Loucy (cell line): ENCODE data around the gene EP300.
A peak's percentile ranks its signal among the peaks of the same experiment; 100 is the strongest.

ENCODE experiments used
- H2AFZ ChIP-seq: fragments of 200-600 bp; sonication (generic); 2 replicates; pipeline ENCODE4 v1.6.0; 2016; ENCODE audit warnings: antibody characterized with exemption, mild to moderate bottlenecking, low read length, moderate library complexity
- H3F3A ChIP-seq: fragments of 200-600 bp; 2 replicates; pipeline ENCODE4 v1.6.0; 2016; ENCODE audit warnings: antibody characterized with exemption, low read depth, mild to moderate bottlenecking
- H3K27me3 ChIP-seq: fragments of 200-600 bp; sonication (generic); 2 replicates; pipeline ENCODE4 v1.6.1; 2014; ENCODE audit warnings: low read length, mild to moderate bottlenecking; ENCODE audit not compliant: insufficient read depth, poor library complexity, severe bottlenecking
- H3K36me3 ChIP-seq: fragments of 200-600 bp; sonication (generic); 2 replicates; pipeline ENCODE4 v1.6.1; 2016; ENCODE audit warnings: low read length; ENCODE audit not compliant: insufficient read depth
- H3K4me1 ChIP-seq: fragments of 200-600 bp; sonication (generic); 2 replicates; pipeline ENCODE4 v1.5.1; 2014; ENCODE audit warnings: low read length, mild to moderate bottlenecking; ENCODE audit not compliant: insufficient read depth, poor library complexity, severe bottlenecking
- H3K4me2 ChIP-seq: fragments of 200-600 bp; sonication (generic); 2 replicates; pipeline ENCODE4 v1.6.0; 2014; ENCODE audit warnings: antibody characterized with exemption, low read length, low read depth, mild to moderate bottlenecking; ENCODE audit not compliant: poor library complexity, severe bottlenecking
- H3K4me3 ChIP-seq: fragments of 200-600 bp; sonication (generic); 2 replicates; pipeline ENCODE4 v1.5.1; 2014; ENCODE audit warnings: low read length, mild to moderate bottlenecking, mixed read lengths; ENCODE audit not compliant: poor library complexity, severe bottlenecking
- H3K79me2 ChIP-seq: fragments of 200-600 bp; sonication (generic); 2 replicates; pipeline ENCODE4 v1.6.1; 2014; ENCODE audit warnings: low read length; ENCODE audit not compliant: insufficient read depth
- H3K9ac ChIP-seq: fragments of 200-600 bp; sonication (generic); 2 replicates; pipeline ENCODE4 v1.6.0; 2014; ENCODE audit warnings: mild to moderate bottlenecking, low read depth, low read length, moderate library complexity; ENCODE audit not compliant: poor library complexity, severe bottlenecking
- H3K9me2 ChIP-seq: fragments of 200-600 bp; sonication (generic); replicated peaks from 2 replicates; pipeline ENCODE4 v1.6.1; 2016; ENCODE audit warnings: low read depth, low read length, mixed read lengths
- H3K9me3 ChIP-seq: fragments of 200-600 bp; sonication (generic); 2 replicates; pipeline ENCODE4 v1.6.1; 2014; ENCODE audit warnings: mild to moderate bottlenecking, antibody characterized with exemption, low read length, low read depth; ENCODE audit not compliant: insufficient read depth
- H4K20me1 ChIP-seq: fragments of 200-600 bp; sonication (generic); 2 replicates; pipeline ENCODE4 v1.6.0; 2014; ENCODE audit warnings: antibody characterized with exemption, low read length, mild to moderate bottlenecking; ENCODE audit not compliant: insufficient read depth, poor library complexity, severe bottlenecking
- CTCF ChIP-seq: fragments of 200-600 bp; sonication (generic); conservative IDR thresholded peaks from 2 replicates; pipeline ENCODE4 v1.5.1; 2014; ENCODE audit warnings: mild to moderate bottlenecking, antibody characterized with exemption, low read length
- EZH2phosphoT487 ChIP-seq: fragments of 200-600 bp; IDR thresholded peaks from 2 replicates; pipeline ENCODE4 v1.6.1; 2018; ENCODE audit warnings: antibody characterized with exemption, mild to moderate bottlenecking, moderate library complexity, borderline replicate concordance

The EP300 gene

GRCh38 chr22:41215926-41216325, 123.5 kb downstream of the EP300 start:
- H3K79me2 ChIP-seq, result no peaks in the 10 kb centered on the region
- TF ChIP-seq CTCF, result no peak
- no peak for TF ChIP-seq EZH2phosphoT487
- H4K20me1 ChIP-seq, result no peaks in the 10 kb centered on the region
- H2AFZ ChIP-seq, result no peak overlapping the region
- no peaks in the 10 kb centered on the region for H3K36me3 ChIP-seq
- no peak overlapping the region for H3K4me2 ChIP-seq
- H3K9ac ChIP-seq, result no peak overlapping the region
- no peaks in the 10 kb centered on the region for H3K27me3 ChIP-seq
- H3K9me3 ChIP-seq, result no peaks in the 10 kb centered on the region
- peaks cover 9% of the 10 kb centered on the region for H3K4me1 ChIP-seq
- H3K9me2 ChIP-seq, result no peaks in the 10 kb centered on the region
- no peaks in the 10 kb centered on the region for H3F3A ChIP-seq
- no peak overlapping the region for H3K4me3 ChIP-seq

GRCh38 chr22:41216984-41217383, 124.6 kb downstream of the EP300 start:
- no peaks in the 10 kb centered on the region for H3F3A ChIP-seq
- peak overlapping the region; percentile 37 for H3K4me3 ChIP-seq
- H2AFZ ChIP-seq, result no peak overlapping the region
- peaks cover 9% of the 10 kb centered on the region for H3K4me1 ChIP-seq
- no peaks in the 10 kb centered on the region for H3K36me3 ChIP-seq
- no peaks in the 10 kb centered on the region for H4K20me1 ChIP-seq
- H3K9ac ChIP-seq, result peak overlapping the region; percentile 50
- no peaks in the 10 kb centered on the region for H3K79me2 ChIP-seq
- peak overlapping the region; percentile 38 for H3K4me2 ChIP-seq
- no peak for TF ChIP-seq CTCF
- H3K9me3 ChIP-seq, result no peaks in the 10 kb centered on the region
- H3K9me2 ChIP-seq, result no peaks in the 10 kb centered on the region
- H3K27me3 ChIP-seq, result no peaks in the 10 kb centered on the region

- H3F3A ChIP-seq, result no peaks in the 10 kb centered on the region
- H4K20me1 ChIP-seq, result no peaks in the 10 kb centered on the region
These were observed 125.3 kb downstream of the EP300 start for GRCh38 chr22:41217553-41218157.

More at GRCh38 chr22:41217553-41218157, 125.3 kb downstream of the EP300 start:
- peak overlapping the region; percentile 50 for H3K9ac ChIP-seq
- H3K4me1 ChIP-seq, result peaks cover 9% of the 10 kb centered on the region
- no peaks in the 10 kb centered on the region for H3K79me2 ChIP-seq
- H3K9me2 ChIP-seq, result no peaks in the 10 kb centered on the region
- H2AFZ ChIP-seq, result peak overlapping the region; percentile 4; the same call in 1 of the 2 replicates
- H3K9me3 ChIP-seq, result no peaks in the 10 kb centered on the region
- TF ChIP-seq EZH2phosphoT487, result no peak
- peak overlapping the region; percentile 37 for H3K4me3 ChIP-seq
- H3K36me3 ChIP-seq, result no peaks in the 10 kb centered on the region
- H3K4me2 ChIP-seq, result peak overlapping the region; percentile 38
- no peaks in the 10 kb centered on the region for H3K27me3 ChIP-seq
